Suppressor macrophage treated with lipopolysaccharide for 4 hours (primary cell): Measurements from ENCODE around the gene TMEM92.

Experiments used
- DNase-seq: peaks from one replicate; pipeline ENCODE4 v3.0.0-alpha.2; 2020

TMEM92 gene

GRCh38 chr17:50274142-50274896 lies at the start of gene TMEM92:
TMEM92 (plus strand) TSS chr17:50274466; CDS start chr17:50274502, 36 bp downstream.
- DNase-seq, result peak; percentile 11

GRCh38 chr17:50225701-50226240 lies 48.5 kb upstream of the TMEM92 start:
- peak; percentile 67 for DNase-seq

GRCh38 chr17:50234581-50234980 lies 39.7 kb upstream of the TMEM92 start:
- no peak for DNase-seq

- no peak for DNase-seq
These were observed 36.4 kb upstream of the TMEM92 start for GRCh38 chr17:50237901-50238300.

- peak; percentile 21 for DNase-seq
These were observed 35.5 kb upstream of the TMEM92 start for GRCh38 chr17:50238601-50239280.

GRCh38 chr17:50239937-50240336 lies 34.3 kb upstream of the TMEM92 start:
- DNase-seq, result no peak

- no peak for DNase-seq
These were observed 33.4 kb upstream of the TMEM92 start for GRCh38 chr17:50240851-50241250.

GRCh38 chr17:50241431-50241830 lies 32.8 kb upstream of the TMEM92 start:
- no peak for DNase-seq

- no peak for DNase-seq
These were observed 29.5 kb upstream of the TMEM92 start for GRCh38 chr17:50244771-50245170.

GRCh38 chr17:50248255-50248654 lies 26.0 kb upstream of the TMEM92 start:
- no peak for DNase-seq

- no peak for DNase-seq
These were observed 21.5 kb upstream of the TMEM92 start for GRCh38 chr17:50252781-50253180.

- DNase-seq, result no peak
These were observed 18.3 kb upstream of the TMEM92 start for GRCh38 chr17:50255766-50256635.

- no peak for DNase-seq
These were observed 17.2 kb upstream of the TMEM92 start for GRCh38 chr17:50256826-50257618.

- DNase-seq, result no peak
These were observed 16.5 kb upstream of the TMEM92 start for GRCh38 chr17:50257676-50258224.

- no peak for DNase-seq
These were observed 15.4 kb upstream of the TMEM92 start for GRCh38 chr17:50258647-50259476.

GRCh38 chr17:50259477-50260324 lies 14.6 kb upstream of the TMEM92 start:
- DNase-seq, result no peak

- DNase-seq, result no peak
These were observed 13.8 kb upstream of the TMEM92 start for GRCh38 chr17:50260501-50260911.

- DNase-seq, result no peak
These were observed 13.0 kb upstream of the TMEM92 start for GRCh38 chr17:50261051-50261915.
